ENCODE results near the gene ZMYND8. TPM values are rescaled to one million over a fixed set of nuclear protein-coding genes. Genes with fewer than 3 reads are reported as not detected.

Gene ZMYND8
- total RNA-seq, 1 experiment from 2014 or later, result 29.0 TPM

- Histone ChIP-seq H3K27ac (ENCODE audit: low read depth, low read length) (peak overlapping the region; percentile 98), H3K4me2 (ENCODE audit: low read length) (peak overlapping the region; percentile 89), H3K9ac (ENCODE audit: low read length) (peak overlapping the region; percentile 84), H3K4me1 (ENCODE audit: control insufficient read depth in 1 of 2, insufficient read depth in 2 of 2, low read length in 2 of 2) (peaks cover 64 to 76% of the 10 kb centered on the region in 2 experiments), H3K27me3 (ENCODE audit: insufficient read depth, low read length) (no peaks in the 10 kb centered on the region), H3K4me3 (replicated peaks in 1 of 2; ENCODE audit: low read depth in 1 of 2, low read length in 2 of 2) (peak overlapping the region; percentile 53 to 60), H2AFZ (ENCODE audit: low read depth, low read length, poor library complexity, severe bottlenecking) (no peak overlapping the region), H3K9me2 (ENCODE audit: insufficient read depth) (no peaks in the 10 kb centered on the region), H4K20me1 (ENCODE audit: insufficient read depth) (no peaks in the 10 kb centered on the region), H3K9me3 (ENCODE audit: control insufficient read depth in 1 of 2, insufficient read depth in 1 of 2, low read depth in 1 of 2, low read length in 2 of 2) (no peaks in the 10 kb centered on the region), H3K36me3 (ENCODE audit: control insufficient read depth in 1 of 2, insufficient read depth in 2 of 2, low read length in 2 of 2) (no peaks in the 10 kb centered on the region; a peak in 1 of 4 replicates), H3K79me2 (ENCODE audit: insufficient read depth, low read length) (peaks cover 51% of the 10 kb centered on the region)
- no TSS peak for BruUV-seq (replicated peaks)
- no peak for ATAC-seq
- ChIA-PET POLR2A (interaction anchor here (0.6 to 6.1 kb wide), 10 partner anchors 8 to 1328 kb away, joined by 3 to 65 read pairs (median 5); no protein-coding TSS in a partner anchor), CTCF (interaction anchor here (0.9 to 3.1 kb wide), 3 partner anchors 28 to 265 kb away, joined by 3 to 13 read pairs (median 5); no protein-coding TSS in a partner anchor), RAD21 (ENCODE audit: low non-redundant PET in 1 of 2, low total read pairs in 2 of 2, uncharacterized antibody in 2 of 2, unreplicated experiment in 2 of 2) (interaction anchor here in 1 of 2 experiments (0.7 to 1.4 kb wide), 2 partner anchors 36 to 39 kb away, joined by 3 read pairs; no protein-coding TSS in a partner anchor)
- DNase-seq (ENCODE audit: low read depth, low spot score), result no peak
- TF ChIP-seq CBX3 (IDR thresholded peaks at IDR 0.05; ENCODE audit: low read depth) (no peak), REST (IDR thresholded peaks at IDR 0.05; ENCODE audit: low read depth) (no peak), EZH2phosphoT487 (IDR thresholded peaks at IDR 0.05; ENCODE audit: borderline replicate concordance) (no peak), EGR1 (IDR thresholded peaks at IDR 0.05; ENCODE audit: low read depth) (no peak), CEBPB (IDR thresholded peaks at IDR 0.05; ENCODE audit: low read depth) (no peak), SRF (IDR thresholded peaks at IDR 0.05; ENCODE audit: low read depth) (no peak), SP1 (IDR thresholded peaks at IDR 0.05; ENCODE audit: low read depth) (no peak)
- intact Hi-C loops (cut with micrococcal nuclease), result no loop called here
These were observed 326 bp downstream of the ZMYND8 start for GRCh38 chr20:47356220-47356525.

All from HCT116 (cell line).